ENCODE results near the gene CARS2. TPM values are rescaled to one million over a fixed set of nuclear protein-coding genes. Genes with fewer than 3 reads are reported as not detected.

The CARS2 gene
- 55.8 and 111 TPM in 2 replicates for total RNA-seq (ENCODE audit: low replicate concordance)

GRCh38 chr13:110705826-110706569, at the start of gene CARS2:
CARS2 (minus strand) TSS chr13:110706116; CDS start chr13:110706093, 23 bp downstream.

GRCh38 chr13:110713642-110713952, 7.7 kb upstream of the CARS2 start, which contains the start of gene ING1:
ING1 (plus strand) TSS chr13:110713700; CDS start chr13:110714150, 450 bp downstream.

GRCh38 chr13:110615322-110616102, 90.4 kb downstream of the CARS2 start, which contains the start of gene NAXD:
NAXD (plus strand) TSS chr13:110615545; CDS start chr13:110615602, 57 bp downstream.

Other genes with a start within 250 kb of the CARS2 start
- gene RAB20, start 144.4 kb downstream of the CARS2 start, total RNA-seq (ENCODE audit: low replicate concordance), result 4.1 and 9.1 TPM in 2 replicates
- 17.4 and 21.3 TPM in 2 replicates for gene NAXD, start 90.6 kb downstream of the CARS2 start, total RNA-seq (ENCODE audit: low replicate concordance)
- gene ING1, start 7.6 kb upstream of the CARS2 start, total RNA-seq (ENCODE audit: low replicate concordance), result 12.9 and 26.3 TPM in 2 replicates
- 55.5 and 132 TPM in 2 replicates for gene ANKRD10, start 209.0 kb upstream of the CARS2 start, total RNA-seq (ENCODE audit: low replicate concordance)

Data from smooth muscle cell of the coronary artery (primary cell).